HEK293 (cell line): ENCODE measurements around the gene WDTC1.

Experiments used
- FEZF1 ChIP-seq: fragments of 450-650 bp; formaldehyde crosslinking; IDR thresholded peaks from 2 replicates; pipeline ENCODE4 v1.5.1; 2016; ENCODE audit warnings: missing biosample characterization, missing genetic modification characterization
- GLI4 ChIP-seq: fragments of 450-650 bp; formaldehyde crosslinking; IDR thresholded peaks from 2 replicates; pipeline ENCODE4 v1.5.1; 2016; ENCODE audit warnings: missing biosample characterization, missing genetic modification characterization
- MEIS1 ChIP-seq: sonication (generic); formaldehyde crosslinking; IDR thresholded peaks from 2 replicates; pipeline ENCODE4 v1.8.1; 2022; ENCODE audit warnings: missing genetic modification reagents, mild to moderate bottlenecking, borderline replicate concordance
- SP3 ChIP-seq: fragments of 450-650 bp; formaldehyde crosslinking; IDR thresholded peaks from 2 replicates; pipeline ENCODE4 v1.5.1; 2016; ENCODE audit warnings: missing biosample characterization, missing genetic modification characterization
- SP7 ChIP-seq: fragments of 450-650 bp; formaldehyde crosslinking; IDR thresholded peaks from 2 replicates; pipeline ENCODE4 v1.5.1; 2016; ENCODE audit warnings: missing biosample characterization, missing genetic modification characterization
- ZFP3 ChIP-seq: fragments of 450-650 bp; formaldehyde crosslinking; IDR thresholded peaks from 2 replicates; pipeline ENCODE4 v1.5.1; 2016; ENCODE audit warnings: low read depth, missing biosample characterization, missing genetic modification characterization
- ZFP41 ChIP-seq: fragments of 450-650 bp; formaldehyde crosslinking; IDR thresholded peaks from 2 replicates; pipeline ENCODE4 v1.5.1; 2016; ENCODE audit warnings: missing biosample characterization, missing genetic modification characterization, borderline replicate concordance
- ZNF10 ChIP-seq: fragments of 450-650 bp; formaldehyde crosslinking; IDR thresholded peaks from 2 replicates; pipeline ENCODE4 v1.5.1; 2017; ENCODE audit warnings: missing biosample characterization, missing genetic modification characterization
- ZNF16 ChIP-seq: fragments of 450-650 bp; formaldehyde crosslinking; IDR thresholded peaks from 2 replicates; pipeline ENCODE4 v1.5.1; 2016; ENCODE audit warnings: low read depth, missing biosample characterization, missing genetic modification characterization
- ZNF184 ChIP-seq: fragments of 450-650 bp; IDR thresholded peaks from 2 replicates; pipeline ENCODE4 v1.5.1; 2018; ENCODE audit warnings: missing biosample characterization, mild to moderate bottlenecking, missing genetic modification characterization
- ZNF223 ChIP-seq: fragments of 450-650 bp; formaldehyde crosslinking; IDR thresholded peaks from 2 replicates; pipeline ENCODE4 v1.5.1; 2016; ENCODE audit warnings: missing biosample characterization, missing genetic modification characterization
- ZNF239 ChIP-seq: fragments of 450-650 bp; formaldehyde crosslinking; IDR thresholded peaks from 2 replicates; pipeline ENCODE4 v1.5.1; 2016; ENCODE audit warnings: missing biosample characterization, missing genetic modification characterization
- ZNF248 ChIP-seq: fragments of 450-650 bp; formaldehyde crosslinking; IDR thresholded peaks from 2 replicates; pipeline ENCODE4 v1.5.1; 2017; ENCODE audit warnings: missing biosample characterization, missing genetic modification characterization
- ZNF366 ChIP-seq: fragments of 450-650 bp; formaldehyde crosslinking; conservative IDR thresholded peaks from 2 replicates; pipeline ENCODE4 v1.5.1; 2016; ENCODE audit warnings: missing biosample characterization, missing genetic modification characterization
- ZNF48 ChIP-seq: fragments of 450-650 bp; formaldehyde crosslinking; IDR thresholded peaks from 2 replicates; pipeline ENCODE4 v1.5.1; 2016; ENCODE audit warnings: missing biosample characterization, missing genetic modification characterization
- ZNF501 ChIP-seq: fragments of 450-650 bp; formaldehyde crosslinking; IDR thresholded peaks from 2 replicates; pipeline ENCODE4 v1.5.1; 2016; ENCODE audit warnings: missing biosample characterization, missing genetic modification characterization
- ZNF510 ChIP-seq: fragments of 450-650 bp; formaldehyde crosslinking; IDR thresholded peaks from 2 replicates; pipeline ENCODE4 v1.5.1; 2018; ENCODE audit warnings: mild to moderate bottlenecking, missing genetic modification characterization, missing biosample characterization; ENCODE audit not compliant: insufficient replicate concordance
- ZNF529 ChIP-seq: fragments of 450-650 bp; formaldehyde crosslinking; IDR thresholded peaks from 2 replicates; pipeline ENCODE4 v1.5.1; 2017; ENCODE audit warnings: missing genetic modification characterization, missing biosample characterization; ENCODE audit not compliant: insufficient replicate concordance
- ZNF600 ChIP-seq: fragments of 450-650 bp; formaldehyde crosslinking; IDR thresholded peaks from 2 replicates; pipeline ENCODE4 v1.5.1; 2016; ENCODE audit warnings: missing biosample characterization, missing genetic modification characterization
- ZNF626 ChIP-seq: fragments of 450-650 bp; sonication (Bioruptor Pico); formaldehyde crosslinking; IDR thresholded peaks from 2 replicates; pipeline ENCODE4 v1.5.1; 2018; ENCODE audit warnings: missing biosample characterization, missing genetic modification characterization, inconsistent platforms
- ZNF629 ChIP-seq: fragments of 450-650 bp; formaldehyde crosslinking; IDR thresholded peaks from 2 replicates; pipeline ENCODE4 v1.5.1; 2017; ENCODE audit warnings: missing biosample characterization, missing genetic modification characterization
- ZNF660 ChIP-seq: fragments of 450-650 bp; IDR thresholded peaks from 2 replicates; pipeline ENCODE4 v1.5.1; 2018; ENCODE audit warnings: missing biosample characterization, mild to moderate bottlenecking, missing genetic modification characterization
- ZNF76 ChIP-seq: fragments of 450-650 bp; formaldehyde crosslinking; IDR thresholded peaks from 2 replicates; pipeline ENCODE4; 2016; ENCODE audit warnings: low read depth, missing biosample characterization, missing genetic modification characterization, borderline replicate concordance
- ZNF777 ChIP-seq: fragments of 450-650 bp; formaldehyde crosslinking; IDR thresholded peaks from 2 replicates; pipeline ENCODE4 v1.5.1; 2017; ENCODE audit warnings: missing biosample characterization, missing genetic modification characterization, borderline replicate concordance
- ZNF785 ChIP-seq: fragments of 450-650 bp; formaldehyde crosslinking; IDR thresholded peaks from 2 replicates; pipeline ENCODE4 v1.5.1; 2016; ENCODE audit warnings: missing biosample characterization, missing genetic modification characterization
- ZNF843 ChIP-seq: fragments of 450-650 bp; formaldehyde crosslinking; IDR thresholded peaks from 2 replicates; pipeline ENCODE4 v1.5.1; 2016; ENCODE audit warnings: missing biosample characterization, missing genetic modification characterization
- ZSCAN16 ChIP-seq: fragments of 450-650 bp; formaldehyde crosslinking; IDR thresholded peaks from 2 replicates; pipeline ENCODE4 v1.5.1; 2016; ENCODE audit warnings: missing biosample characterization, missing genetic modification characterization
- TF ChIP-seq, protein P1 (sequence below): fragments of 450-650 bp; formaldehyde crosslinking; IDR thresholded peaks from 2 replicates; pipeline ENCODE4 v1.5.1; 2016; ENCODE audit warnings: missing biosample characterization, missing genetic modification characterization
- TF ChIP-seq, protein P2 (sequence below): fragments of 450-650 bp; formaldehyde crosslinking; IDR thresholded peaks from 2 replicates; pipeline ENCODE4 v1.5.1; 2016; ENCODE audit warnings: missing biosample characterization, missing genetic modification characterization
- TF ChIP-seq, protein P3 (sequence below): fragments of 450-650 bp; IDR thresholded peaks from 2 replicates; pipeline ENCODE4 v1.5.1; 2018; ENCODE audit warnings: missing biosample characterization, missing genetic modification characterization
- TF ChIP-seq, protein P4 (sequence below): IDR thresholded peaks from 2 replicates; pipeline ENCODE4 v1.6.1; 2011; ENCODE audit warnings: mild to moderate bottlenecking, low read depth, low read length, borderline replicate concordance
- TF ChIP-seq, protein P5 (sequence below): sonication (generic); formaldehyde crosslinking; IDR thresholded peaks from 2 replicates; pipeline ENCODE4 v1.8.1; 2022; ENCODE audit warnings: mild to moderate bottlenecking, moderate library complexity, missing genetic modification reagents

Gene WDTC1

DNA sequence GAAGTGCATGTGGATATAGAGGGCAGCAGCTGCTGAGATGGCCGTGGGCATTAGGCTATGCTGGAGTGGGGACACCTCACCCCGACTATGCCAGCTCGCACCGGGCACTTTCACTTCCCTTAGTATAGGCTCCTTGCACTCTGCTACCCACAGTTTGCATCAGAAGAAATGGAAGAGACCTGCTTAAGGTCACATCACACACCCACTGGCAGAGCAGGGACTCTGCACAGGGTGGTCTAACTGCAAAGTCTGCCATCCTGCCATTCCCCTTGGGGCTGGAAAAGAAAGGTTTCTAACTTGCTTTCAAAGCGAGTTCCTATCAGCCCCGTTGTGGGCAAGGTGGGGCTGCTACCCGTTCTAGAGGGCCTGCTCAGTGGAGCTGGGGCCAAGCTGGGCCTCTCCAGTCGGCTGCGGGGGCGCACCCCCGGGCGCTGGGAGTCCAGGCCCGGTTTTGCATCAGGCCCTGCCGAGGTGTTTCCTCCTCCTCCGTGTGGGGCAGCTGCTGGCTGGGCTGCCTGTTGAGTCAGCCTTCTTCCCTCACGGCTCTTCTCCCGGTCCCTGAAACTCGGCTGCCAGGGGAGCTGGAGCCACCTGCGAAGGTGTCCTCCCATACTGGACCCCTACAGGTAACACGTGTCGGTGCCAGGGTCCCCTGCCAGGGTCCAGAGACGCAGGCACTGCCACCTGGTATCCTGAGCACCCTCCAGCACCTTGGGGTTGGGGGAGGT lies 107.3 kb downstream of the WDTC1 start, which contains the start of gene SYTL1 (continued):
- TF ChIP-seq, protein P1, sequence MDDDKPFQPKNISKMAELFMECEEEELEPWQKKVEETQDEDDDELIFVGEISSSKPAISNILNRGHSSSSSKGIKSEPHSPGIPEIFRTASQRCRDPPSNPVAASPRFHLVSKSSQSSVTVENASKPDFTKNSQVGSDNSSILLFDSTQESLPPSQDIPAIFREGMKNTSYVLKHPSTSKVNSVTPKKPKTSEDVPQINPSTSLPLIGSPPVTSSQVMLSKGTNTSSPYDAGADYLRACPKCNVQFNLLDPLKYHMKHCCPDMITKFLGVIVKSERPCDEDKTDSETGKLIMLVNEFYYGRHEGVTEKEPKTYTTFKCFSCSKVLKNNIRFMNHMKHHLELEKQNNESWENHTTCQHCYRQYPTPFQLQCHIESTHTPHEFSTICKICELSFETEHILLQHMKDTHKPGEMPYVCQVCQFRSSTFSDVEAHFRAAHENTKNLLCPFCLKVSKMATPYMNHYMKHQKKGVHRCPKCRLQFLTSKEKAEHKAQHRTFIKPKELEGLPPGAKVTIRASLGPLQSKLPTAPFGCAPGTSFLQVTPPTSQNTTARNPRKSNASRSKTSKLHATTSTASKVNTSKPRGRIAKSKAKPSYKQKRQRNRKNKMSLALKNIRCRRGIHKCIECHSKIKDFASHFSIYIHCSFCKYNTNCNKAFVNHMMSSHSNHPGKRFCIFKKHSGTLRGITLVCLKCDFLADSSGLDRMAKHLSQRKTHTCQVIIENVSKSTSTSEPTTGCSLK (tag by site-specific recombination): no peak
- TF ChIP-seq, protein P2, sequence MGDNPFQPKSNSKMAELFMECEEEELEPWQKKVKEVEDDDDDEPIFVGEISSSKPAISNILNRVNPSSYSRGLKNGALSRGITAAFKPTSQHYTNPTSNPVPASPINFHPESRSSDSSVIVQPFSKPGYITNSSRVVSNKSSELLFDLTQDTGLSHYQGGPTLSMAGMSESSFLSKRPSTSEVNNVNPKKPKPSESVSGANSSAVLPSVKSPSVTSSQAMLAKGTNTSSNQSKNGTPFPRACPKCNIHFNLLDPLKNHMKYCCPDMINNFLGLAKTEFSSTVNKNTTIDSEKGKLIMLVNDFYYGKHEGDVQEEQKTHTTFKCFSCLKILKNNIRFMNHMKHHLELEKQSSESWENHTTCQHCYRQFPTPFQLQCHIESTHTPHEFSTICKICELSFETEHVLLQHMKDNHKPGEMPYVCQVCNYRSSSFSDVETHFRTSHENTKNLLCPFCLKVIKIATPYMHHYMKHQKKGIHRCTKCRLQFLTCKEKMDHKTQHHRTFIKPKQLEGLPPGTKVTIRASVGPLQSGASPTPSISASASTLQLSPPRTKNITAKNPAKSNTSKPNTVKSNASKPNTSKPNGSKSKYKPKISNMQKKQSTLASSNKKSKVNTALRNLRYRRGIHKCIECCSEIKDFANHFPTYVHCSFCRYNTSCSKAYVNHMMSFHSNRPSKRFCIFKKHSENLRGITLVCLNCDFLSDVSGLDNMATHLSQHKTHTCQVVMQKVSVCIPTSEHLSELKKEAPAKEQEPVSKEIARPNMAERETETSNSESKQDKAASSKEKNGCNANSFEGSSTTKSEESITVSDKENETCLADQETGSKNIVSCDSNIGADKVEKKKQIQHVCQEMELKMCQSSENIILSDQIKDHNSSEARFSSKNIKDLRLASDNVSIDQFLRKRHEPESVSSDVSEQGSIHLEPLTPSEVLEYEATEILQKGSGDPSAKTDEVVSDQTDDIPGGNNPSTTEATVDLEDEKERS (tag by site-specific recombination): no peak
- TF ChIP-seq ZNF223 (no peak), ZNF777 (tag by site-specific recombination) (no peak), ZNF501 (tag by site-specific recombination) (no peak), ZNF76 (tag by site-specific recombination) (peak; percentile 53; the same call in 1 of the 2 replicates), ZNF629 (tag by site-specific recombination) (peak; percentile 56), MEIS1 (no peak), ZNF600 (tag by site-specific recombination) (peak; percentile 83), GLI4 (tag by site-specific recombination) (no peak), ZNF785 (tag by site-specific recombination) (no peak), ZSCAN16 (tag by site-specific recombination) (no peak), ZNF843 (tag by site-specific recombination) (no peak), ZNF248 (tag by site-specific recombination) (no peak), ZNF48 (tag by site-specific recombination) (no peak), ZNF10 (tag by site-specific recombination) (no peak), ZNF510 (tag by site-specific recombination) (no peak), ZNF239 (no peak), ZNF184 (peak; percentile 46; the same call in 1 of the 2 replicates), SP7 (tag by site-specific recombination) (peak; percentile 71), ZFP3 (no peak), ZNF529 (no peak), FEZF1 (tag by site-specific recombination) (no peak), ZFP41 (tag by site-specific recombination) (no peak), ZNF366 (tag by site-specific recombination) (no peak), ZNF660 (no peak; the same call in 1 of the 2 replicates), ZNF16 (tag by site-specific recombination) (no peak), ZNF626 (tag by site-specific recombination) (no peak), SP3 (tag by site-specific recombination) (peak; percentile 81)
- TF ChIP-seq, protein P3, sequence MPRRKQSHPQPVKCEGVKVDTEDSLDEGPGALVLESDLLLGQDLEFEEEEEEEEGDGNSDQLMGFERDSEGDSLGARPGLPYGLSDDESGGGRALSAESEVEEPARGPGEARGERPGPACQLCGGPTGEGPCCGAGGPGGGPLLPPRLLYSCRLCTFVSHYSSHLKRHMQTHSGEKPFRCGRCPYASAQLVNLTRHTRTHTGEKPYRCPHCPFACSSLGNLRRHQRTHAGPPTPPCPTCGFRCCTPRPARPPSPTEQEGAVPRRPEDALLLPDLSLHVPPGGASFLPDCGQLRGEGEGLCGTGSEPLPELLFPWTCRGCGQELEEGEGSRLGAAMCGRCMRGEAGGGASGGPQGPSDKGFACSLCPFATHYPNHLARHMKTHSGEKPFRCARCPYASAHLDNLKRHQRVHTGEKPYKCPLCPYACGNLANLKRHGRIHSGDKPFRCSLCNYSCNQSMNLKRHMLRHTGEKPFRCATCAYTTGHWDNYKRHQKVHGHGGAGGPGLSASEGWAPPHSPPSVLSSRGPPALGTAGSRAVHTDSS (tag by site-specific recombination): no peak
- TF ChIP-seq, protein P4, sequence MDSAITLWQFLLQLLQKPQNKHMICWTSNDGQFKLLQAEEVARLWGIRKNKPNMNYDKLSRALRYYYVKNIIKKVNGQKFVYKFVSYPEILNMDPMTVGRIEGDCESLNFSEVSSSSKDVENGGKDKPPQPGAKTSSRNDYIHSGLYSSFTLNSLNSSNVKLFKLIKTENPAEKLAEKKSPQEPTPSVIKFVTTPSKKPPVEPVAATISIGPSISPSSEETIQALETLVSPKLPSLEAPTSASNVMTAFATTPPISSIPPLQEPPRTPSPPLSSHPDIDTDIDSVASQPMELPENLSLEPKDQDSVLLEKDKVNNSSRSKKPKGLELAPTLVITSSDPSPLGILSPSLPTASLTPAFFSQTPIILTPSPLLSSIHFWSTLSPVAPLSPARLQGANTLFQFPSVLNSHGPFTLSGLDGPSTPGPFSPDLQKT: no peak
- TF ChIP-seq, protein P5, sequence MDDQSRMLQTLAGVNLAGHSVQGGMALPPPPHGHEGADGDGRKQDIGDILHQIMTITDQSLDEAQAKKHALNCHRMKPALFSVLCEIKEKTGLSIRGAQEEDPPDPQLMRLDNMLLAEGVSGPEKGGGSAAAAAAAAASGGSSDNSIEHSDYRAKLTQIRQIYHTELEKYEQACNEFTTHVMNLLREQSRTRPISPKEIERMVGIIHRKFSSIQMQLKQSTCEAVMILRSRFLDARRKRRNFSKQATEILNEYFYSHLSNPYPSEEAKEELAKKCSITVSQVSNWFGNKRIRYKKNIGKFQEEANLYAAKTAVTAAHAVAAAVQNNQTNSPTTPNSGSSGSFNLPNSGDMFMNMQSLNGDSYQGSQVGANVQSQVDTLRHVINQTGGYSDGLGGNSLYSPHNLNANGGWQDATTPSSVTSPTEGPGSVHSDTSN (CRISPR knock-in tag): no peak
